GM21528 (cell line): ENCODE data around the gene DZIP1.

Experiments
- ATAC-seq: cut with Tn5 transposase; IDR thresholded peaks from one replicate; pipeline ENCODE4 v1.9.1; 2021; ENCODE audit warnings: mild to moderate bottlenecking, moderate library complexity; ENCODE audit not compliant: unreplicated experiment, low FRiP score

DZIP1 gene

DNA sequence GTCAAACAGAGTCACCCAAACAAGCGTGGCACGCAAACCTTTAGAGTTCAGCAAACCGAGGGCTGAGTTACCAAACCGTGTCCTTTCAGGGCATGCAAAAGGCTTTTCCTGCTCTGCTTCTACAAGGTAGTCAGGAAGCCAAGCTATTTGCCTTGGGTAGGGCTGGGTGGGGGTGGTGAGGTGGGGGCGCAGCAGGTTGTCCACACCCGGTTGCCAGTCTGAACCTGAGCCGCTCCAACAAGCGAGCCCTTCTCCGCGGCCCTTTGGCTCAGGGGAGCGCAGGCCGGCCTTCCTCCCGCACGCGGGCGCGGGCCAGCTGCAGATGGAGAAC is 92.3 kb downstream of the DZIP1 start:
- ATAC-seq: no peak

DNA sequence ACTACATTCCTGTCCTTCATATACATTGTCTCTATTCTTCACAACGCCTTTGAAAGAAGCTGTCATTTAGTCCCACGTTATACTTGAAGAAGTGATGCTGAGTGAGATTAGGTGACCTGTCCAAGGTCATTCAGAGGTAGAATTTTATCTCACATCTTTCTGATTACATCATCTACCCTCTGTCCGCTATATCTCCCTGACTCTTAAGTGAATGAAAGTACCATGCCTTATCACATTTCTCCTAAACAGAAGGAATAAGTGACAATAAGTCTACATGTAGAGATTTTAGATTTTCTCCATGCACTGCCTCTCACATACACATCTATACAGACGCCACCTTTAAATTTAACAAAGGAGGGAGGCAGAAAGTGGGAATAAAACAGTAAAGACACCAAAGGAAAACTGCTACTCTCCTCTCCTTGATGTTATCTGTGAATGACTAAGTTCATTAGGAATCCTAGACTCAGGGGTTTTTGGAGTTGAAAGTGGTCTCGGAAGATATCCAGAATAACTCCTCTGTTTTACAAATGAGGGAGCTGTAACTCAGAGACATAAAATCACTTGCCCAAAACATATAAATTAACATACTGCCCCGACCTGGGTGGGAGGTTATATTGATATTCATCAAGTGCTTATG is 96.9 kb downstream of the DZIP1 start:
- no peak for ATAC-seq

DNA sequence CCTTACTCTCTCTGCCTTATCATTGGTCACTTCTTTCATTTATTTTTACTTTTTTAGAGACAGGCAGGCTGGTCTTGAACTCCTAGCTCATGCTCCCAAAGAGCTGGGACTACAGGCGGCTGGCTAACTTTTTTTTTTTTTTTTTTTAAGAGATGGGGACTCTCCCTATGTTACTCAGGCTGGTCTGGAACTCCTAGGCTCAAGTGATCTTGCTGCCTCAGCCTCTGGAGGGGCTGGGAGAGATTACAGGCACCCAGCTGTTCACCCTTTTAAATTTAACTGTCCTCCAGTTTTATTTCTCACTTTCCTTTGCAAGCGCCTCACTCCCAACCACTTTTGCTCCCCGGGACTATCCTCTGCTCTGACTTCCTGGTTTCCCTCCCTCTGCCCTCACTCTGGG is 97.6 kb downstream of the DZIP1 start:
- no peak for ATAC-seq

DNA sequence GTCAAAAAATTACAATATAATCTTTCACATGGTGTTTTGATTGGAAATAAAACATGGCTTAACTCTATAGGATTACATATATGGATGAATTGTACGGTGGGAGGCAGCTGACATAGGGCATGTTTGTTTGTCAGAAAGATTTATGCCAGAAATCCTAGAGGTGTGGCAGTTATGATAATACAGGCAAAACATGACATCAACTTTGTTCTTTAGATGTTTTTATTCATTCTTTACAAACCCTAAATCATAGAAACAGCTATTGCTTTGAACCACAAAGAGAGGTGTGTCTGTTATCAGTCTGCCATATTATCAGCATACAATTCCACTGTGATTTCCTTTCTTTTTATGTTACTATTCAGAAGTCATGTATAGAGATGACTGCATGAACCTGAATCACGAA is 100.2 kb downstream of the DZIP1 start:
- ATAC-seq: no peak

DNA sequence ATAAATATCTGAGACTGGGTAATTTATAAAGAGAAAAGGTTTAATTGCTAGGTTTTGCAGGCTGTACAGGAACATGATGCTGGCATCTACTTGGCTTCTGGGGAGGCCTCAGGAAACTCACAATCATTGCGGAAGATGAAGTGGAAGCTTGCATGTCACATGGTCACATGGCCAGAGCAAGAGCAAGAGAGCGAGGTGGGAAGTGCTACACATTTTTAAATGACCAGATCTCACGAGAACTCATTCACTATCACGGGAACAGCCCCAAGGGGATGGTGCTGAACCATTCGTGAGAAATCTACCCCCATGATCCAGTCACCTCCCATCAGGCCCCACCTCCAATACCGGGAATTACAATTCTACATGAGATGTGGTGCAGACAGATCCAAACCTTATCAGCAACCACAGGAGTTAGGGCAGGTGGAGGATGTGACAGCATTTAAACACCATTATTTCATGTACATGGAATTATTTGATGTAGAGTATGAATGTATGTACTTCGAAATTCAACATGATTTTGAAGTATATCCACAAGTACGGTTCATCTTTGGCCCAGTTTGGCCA is 102.5 kb downstream of the DZIP1 start:
- no peak for ATAC-seq

DNA sequence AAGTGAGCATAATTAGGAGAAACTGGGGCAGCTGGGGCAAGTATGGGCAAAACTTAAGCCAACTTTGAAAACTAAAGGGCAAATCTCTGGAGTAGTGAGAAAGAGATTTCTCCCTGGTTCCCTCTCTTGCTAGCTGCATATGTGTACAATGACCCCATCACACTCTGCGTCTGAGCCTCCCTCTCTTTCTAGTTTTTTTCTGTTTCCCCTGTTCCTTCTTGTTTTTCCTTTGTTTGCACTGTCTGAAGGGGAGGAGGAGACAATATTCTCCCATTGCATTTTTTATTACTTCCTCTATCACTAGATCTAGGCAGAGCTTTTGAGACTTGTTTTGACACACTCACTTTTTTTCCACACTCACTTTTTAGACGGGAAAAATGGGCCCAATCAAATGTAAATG is 103.2 kb downstream of the DZIP1 start:
- no peak for ATAC-seq

DNA sequence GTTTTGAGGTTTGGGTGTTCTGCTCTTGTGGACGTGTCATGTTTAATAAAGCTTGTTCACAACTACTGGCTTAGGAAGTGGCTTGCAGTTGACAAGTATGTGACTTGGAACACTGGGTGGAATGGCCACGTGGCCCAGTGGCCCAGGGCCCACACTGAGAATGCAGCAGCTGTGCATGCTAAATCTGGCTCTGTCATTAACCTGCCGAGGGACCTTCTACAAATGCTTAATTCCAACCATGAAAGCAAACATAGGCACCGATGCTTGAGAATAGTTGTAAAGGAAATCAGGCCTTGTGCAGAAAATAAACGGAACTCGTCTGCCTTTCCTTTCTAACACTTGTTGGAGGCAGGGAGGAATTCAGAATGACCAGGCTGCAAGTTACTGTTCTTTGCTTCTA is 103.6 kb downstream of the DZIP1 start:
- no peak for ATAC-seq

DNA sequence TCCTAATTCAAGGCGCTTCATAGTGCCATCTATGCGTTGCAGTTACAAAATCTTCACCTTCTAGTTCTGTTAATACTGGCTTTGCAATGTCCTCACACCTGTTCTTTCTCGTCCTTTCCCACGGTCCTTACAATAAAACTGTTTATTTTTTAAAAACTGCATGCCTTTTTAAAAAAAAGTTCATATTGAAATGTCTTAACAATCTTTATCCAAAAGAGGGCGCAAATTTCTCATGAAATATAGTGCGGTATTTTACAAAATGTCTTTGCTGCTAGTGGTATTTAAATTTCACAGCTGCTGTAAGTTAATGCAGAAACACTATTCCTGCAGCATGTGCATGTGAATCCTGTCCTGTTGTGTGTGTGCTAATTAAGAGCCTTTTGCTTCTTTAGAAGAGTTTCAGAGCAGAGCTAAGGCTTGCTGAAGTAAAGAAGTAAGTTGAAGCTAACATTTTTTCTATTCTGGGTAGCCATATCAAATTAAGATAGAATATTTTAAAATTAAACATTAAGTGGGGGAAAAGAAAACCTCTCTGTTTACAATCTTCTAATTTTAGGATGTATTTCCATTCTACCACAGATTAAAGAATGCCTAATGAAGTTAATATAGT is 107.8 kb downstream of the DZIP1 start:
- no peak for ATAC-seq

DNA sequence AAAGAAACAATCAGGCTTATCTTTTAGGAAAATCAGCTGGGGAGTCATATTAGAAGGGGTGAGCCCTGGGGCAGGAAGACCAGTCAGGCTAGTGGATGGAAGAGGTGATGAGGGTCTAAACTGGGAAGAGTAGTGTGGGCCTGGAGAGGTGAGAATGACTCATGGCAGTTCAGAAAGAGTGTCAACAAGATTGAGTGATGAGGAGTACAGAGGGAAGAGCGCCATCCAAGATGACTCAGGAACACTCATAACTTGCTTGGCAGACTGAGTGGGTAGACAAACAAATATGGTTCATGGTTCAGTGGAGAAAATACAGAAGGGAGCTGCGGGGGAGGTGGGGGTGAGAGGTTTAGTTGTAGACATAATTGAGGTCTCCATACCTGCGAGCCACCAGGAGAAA is 109.3 kb downstream of the DZIP1 start:
- ATAC-seq: no peak

DNA sequence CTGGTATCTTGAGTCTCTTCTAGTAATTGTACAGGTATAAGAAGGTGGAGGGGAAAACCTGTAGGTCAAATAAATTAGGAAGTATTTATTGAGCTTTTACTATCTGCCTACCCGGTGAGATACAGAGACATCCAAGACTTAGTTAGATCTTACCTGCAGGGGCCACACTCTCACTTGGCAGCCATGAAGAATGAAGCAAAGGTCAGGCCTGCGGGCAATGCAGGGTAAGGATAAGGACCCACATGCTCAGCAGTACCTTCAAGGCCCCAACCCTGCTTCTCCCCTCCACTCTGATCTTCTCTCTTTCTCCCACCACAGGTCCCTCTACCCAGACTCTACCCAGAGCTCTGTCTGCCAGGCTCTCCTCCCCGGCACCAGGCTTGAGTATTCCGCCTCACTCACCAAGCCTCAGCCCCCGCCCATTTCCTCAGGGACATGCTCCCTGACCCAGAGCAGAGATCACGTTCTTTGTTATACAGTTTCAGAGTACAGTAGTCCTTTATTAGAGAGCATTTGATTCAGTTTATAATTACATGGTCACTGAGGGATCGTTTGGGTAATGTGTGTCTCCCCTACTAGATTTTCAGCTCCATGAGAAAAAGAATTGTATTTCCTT is 110.9 kb downstream of the DZIP1 start:
- no peak for ATAC-seq

DNA sequence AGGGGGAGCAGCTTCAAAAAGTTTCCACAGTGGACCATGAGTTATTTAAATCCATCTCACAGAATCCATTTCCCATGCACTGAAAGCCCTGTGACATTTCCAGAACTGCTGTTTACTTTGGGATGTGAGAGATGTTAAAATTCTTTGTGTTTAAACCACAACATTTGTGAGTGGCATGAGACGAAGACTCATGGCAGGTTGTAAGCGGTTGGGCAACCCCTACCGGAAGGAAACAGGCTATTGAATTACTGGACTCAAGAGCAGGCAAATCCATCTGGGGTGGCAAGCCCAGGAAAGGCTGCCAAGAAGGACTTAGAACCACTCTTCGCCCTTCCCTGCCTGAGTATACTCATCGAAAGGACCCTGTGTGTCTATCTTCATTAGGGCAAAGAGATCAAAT is 114.3 kb downstream of the DZIP1 start:
- ATAC-seq: no peak
